ENCODE results near the gene EGLN3.

EGLN3 gene

DNA sequence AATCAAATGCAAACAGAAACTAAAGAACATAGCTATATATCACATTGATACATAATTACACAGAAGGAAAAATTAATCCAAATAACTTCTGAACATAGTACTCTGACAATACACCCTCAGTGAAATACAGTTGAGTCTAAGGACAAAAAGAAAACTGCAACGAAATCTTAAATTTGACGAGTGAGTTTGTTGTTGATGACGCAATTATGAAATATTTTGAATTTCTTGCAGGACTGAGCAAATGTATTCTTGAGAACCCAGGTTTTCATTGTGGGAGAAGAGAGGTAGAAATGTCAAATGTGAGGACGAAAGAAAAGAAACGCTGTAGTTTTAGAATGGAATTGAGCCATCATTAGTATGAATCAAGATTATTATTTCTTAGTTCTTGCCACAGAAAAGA is 46.3 kb downstream of the EGLN3 start:
- H3K36me3 ChIP-seq (ENCODE audit: insufficient read depth, low read length): no peaks in the 10 kb centered on the region
- H3K4me3 ChIP-seq (ENCODE audit: low read depth in 1 of 2, low read length in 2 of 2): no peak overlapping the region
- no peaks in the 10 kb centered on the region for H3K27me3 ChIP-seq (ENCODE audit: control insufficient read depth in 1 of 2, insufficient read depth in 2 of 2, low read length in 2 of 2)
- H3K9ac ChIP-seq (ENCODE audit: low read length): no peak overlapping the region
- H3K27ac ChIP-seq (ENCODE audit: low read depth, low read length): no peak overlapping the region
- no peaks in the 10 kb centered on the region for H3K9me3 ChIP-seq (ENCODE audit: low read length)
- no peaks in the 10 kb centered on the region for H3K4me1 ChIP-seq (ENCODE audit: insufficient read depth, low read length)

DNA sequence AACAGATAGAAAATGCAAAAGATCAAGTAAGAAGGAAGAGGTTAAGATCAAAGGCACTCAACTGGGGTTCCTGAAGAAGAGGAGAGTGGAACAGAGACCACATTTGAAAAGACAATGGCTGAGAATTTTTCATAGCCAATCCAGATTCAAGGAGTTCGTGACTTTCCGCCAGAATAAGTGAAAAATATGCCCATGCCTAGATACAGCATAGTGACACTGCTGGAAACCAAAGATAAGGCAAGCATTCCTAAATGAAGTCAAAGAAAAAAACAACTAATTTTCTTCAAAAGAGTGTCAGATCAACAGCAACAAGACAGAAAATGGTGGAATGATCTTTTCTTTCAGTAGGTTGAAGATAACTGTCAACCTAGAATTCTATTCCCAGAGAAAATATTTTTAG is 47.5 kb downstream of the EGLN3 start:
- no peak overlapping the region for H3K9ac ChIP-seq (ENCODE audit: low read length)
- no peaks in the 10 kb centered on the region for H3K9me3 ChIP-seq (ENCODE audit: low read length)
- H3K27ac ChIP-seq (ENCODE audit: low read depth, low read length): no peak overlapping the region
- H3K4me1 ChIP-seq (ENCODE audit: insufficient read depth, low read length): no peaks in the 10 kb centered on the region
- no peak overlapping the region for H3K4me3 ChIP-seq (ENCODE audit: low read depth in 1 of 2, low read length in 2 of 2)
- no peaks in the 10 kb centered on the region for H3K36me3 ChIP-seq (ENCODE audit: insufficient read depth, low read length)
- H3K27me3 ChIP-seq (ENCODE audit: control insufficient read depth in 1 of 2, insufficient read depth in 2 of 2, low read length in 2 of 2): no peaks in the 10 kb centered on the region

DNA sequence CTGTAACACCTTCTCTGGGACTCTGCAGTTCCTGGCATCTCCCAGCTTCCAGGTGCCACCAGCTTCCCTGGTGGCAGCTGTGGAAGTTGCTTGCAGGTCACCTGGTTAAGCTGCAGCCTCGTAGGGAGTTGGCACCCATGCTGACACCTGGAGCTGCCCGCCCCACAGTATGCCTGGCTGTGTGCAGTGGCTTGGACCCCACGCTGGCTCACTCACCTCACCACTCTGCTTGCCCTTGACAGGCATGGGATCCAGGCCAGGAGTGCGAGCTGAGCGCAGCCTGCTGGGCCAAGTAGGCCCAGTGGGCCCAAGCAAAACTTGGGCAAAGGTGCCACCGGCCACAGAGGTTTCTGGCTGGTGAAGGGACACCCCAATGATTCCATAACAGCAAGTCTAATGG is 48.5 kb downstream of the EGLN3 start:
- Histone ChIP-seq H3K27ac (ENCODE audit: low read depth, low read length) (no peak overlapping the region), H3K36me3 (ENCODE audit: insufficient read depth, low read length) (no peaks in the 10 kb centered on the region), H3K27me3 (ENCODE audit: control insufficient read depth in 1 of 2, insufficient read depth in 2 of 2, low read length in 2 of 2) (no peaks in the 10 kb centered on the region), H3K4me1 (ENCODE audit: insufficient read depth, low read length) (no peaks in the 10 kb centered on the region), H3K9me3 (ENCODE audit: low read length) (no peaks in the 10 kb centered on the region), H3K9ac (ENCODE audit: low read length) (no peak overlapping the region), H3K4me3 (ENCODE audit: low read depth in 1 of 2, low read length in 2 of 2) (no peak overlapping the region)

DNA sequence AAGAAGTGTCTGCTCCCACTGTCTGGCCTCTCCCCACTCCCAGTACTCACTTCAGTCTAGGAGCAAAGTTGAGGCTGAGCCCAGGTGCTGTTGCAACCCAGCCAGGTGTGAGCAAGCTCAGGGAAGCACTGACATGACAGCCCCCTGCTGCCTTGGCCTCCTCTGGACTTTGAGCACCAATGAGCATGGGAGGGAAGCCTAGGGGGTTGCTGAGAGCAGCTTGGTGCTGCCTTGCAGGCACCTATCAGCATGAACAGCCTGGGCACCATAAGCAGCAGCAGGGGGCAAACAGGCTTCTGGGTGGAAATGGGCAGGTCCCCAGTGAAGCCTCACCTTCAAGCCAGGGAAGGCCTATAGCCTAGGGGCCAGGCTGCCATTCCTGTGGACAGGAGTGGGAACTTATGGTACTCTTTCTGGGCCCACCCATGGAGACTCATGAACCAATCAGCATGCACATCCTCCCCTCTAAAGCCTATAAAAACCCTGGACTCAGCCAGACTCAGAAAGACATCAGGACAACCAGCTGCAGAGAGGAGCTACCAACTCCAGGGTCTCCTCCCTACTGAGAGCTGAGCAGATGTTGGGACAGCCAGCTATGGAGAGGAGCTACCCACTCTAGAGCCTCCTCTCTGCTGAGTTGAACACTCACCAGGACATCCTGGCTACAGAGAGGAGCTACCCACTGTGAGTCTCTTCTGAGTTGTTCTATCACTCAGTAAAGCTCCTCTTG is 49.3 kb downstream of the EGLN3 start:
- Histone ChIP-seq H3K4me1 (ENCODE audit: insufficient read depth, low read length) (no peaks in the 10 kb centered on the region), H3K9ac (ENCODE audit: low read length) (no peak overlapping the region), H3K9me3 (ENCODE audit: low read length) (no peaks in the 10 kb centered on the region), H3K27ac (ENCODE audit: low read depth, low read length) (no peak overlapping the region), H3K27me3 (ENCODE audit: control insufficient read depth in 1 of 2, insufficient read depth in 2 of 2, low read length in 2 of 2) (no peaks in the 10 kb centered on the region), H3K36me3 (ENCODE audit: insufficient read depth, low read length) (no peaks in the 10 kb centered on the region), H3K4me3 (ENCODE audit: low read depth in 1 of 2, low read length in 2 of 2) (no peak overlapping the region)

DNA sequence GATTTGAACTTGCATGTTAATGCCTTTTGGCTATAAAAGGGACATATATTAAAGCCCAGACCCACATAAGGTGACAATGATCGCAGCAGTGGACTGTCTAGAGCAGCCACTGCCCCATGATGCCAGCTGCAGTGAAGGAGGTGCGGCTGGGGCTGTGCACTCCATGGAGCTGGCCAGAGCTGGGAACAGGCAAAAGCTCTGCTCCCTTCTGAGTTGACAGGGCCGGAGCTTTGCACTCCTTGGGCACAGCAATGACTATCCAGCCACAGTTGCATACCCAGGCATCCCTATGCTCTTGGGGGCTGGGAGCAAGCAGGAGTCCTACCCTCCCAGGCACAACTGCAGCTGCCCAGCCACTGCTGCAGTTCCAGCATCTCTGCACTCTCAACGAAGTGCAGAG is 50.2 kb downstream of the EGLN3 start:
- no peak overlapping the region for H3K27ac ChIP-seq (ENCODE audit: low read depth, low read length)
- H3K9ac ChIP-seq (ENCODE audit: low read length): no peak overlapping the region
- H3K4me3 ChIP-seq (ENCODE audit: low read depth in 1 of 2, low read length in 2 of 2): no peak overlapping the region
- no peaks in the 10 kb centered on the region for H3K9me3 ChIP-seq (ENCODE audit: low read length)
- no peaks in the 10 kb centered on the region for H3K4me1 ChIP-seq (ENCODE audit: insufficient read depth, low read length)
- H3K27me3 ChIP-seq (ENCODE audit: control insufficient read depth in 1 of 2, insufficient read depth in 2 of 2, low read length in 2 of 2): no peaks in the 10 kb centered on the region
- H3K36me3 ChIP-seq (ENCODE audit: insufficient read depth, low read length): no peaks in the 10 kb centered on the region

DNA sequence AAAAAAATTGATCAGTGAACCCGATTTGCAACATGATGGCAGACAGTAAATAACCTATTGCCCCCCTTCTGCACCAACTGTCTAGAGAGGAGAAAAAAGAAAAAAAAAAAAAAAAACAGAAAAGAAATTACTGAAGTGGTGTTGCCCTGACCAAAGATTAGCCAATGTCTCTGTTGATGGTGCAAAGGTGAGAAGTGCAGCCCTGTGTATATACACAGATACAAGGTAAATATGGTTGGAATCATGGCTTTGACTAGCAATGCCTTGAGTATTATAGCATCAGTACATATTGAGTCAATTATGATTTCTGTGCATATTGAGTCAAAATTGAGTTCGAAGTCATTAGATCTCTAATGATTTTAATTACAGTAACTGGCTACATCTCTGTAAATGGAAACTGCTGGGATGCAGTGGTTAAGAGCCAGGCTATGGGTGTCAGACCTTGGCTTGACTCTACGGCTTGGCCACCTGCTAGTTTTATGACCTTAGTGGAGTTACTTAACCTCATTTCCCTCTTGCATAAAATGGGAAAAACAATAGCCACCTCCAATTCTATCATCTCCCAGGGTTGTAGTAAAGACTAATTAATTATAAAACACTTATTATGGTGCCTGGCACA is 51.0 kb downstream of the EGLN3 start:
- Histone ChIP-seq H3K27ac (ENCODE audit: low read depth, low read length) (no peak overlapping the region), H3K9ac (ENCODE audit: low read length) (no peak overlapping the region), H3K9me3 (ENCODE audit: low read length) (no peaks in the 10 kb centered on the region), H3K27me3 (ENCODE audit: control insufficient read depth in 1 of 2, insufficient read depth in 2 of 2, low read length in 2 of 2) (no peaks in the 10 kb centered on the region), H3K4me1 (ENCODE audit: insufficient read depth, low read length) (no peaks in the 10 kb centered on the region), H3K36me3 (ENCODE audit: insufficient read depth, low read length) (no peaks in the 10 kb centered on the region), H3K4me3 (ENCODE audit: low read depth in 1 of 2, low read length in 2 of 2) (no peak overlapping the region)

DNA sequence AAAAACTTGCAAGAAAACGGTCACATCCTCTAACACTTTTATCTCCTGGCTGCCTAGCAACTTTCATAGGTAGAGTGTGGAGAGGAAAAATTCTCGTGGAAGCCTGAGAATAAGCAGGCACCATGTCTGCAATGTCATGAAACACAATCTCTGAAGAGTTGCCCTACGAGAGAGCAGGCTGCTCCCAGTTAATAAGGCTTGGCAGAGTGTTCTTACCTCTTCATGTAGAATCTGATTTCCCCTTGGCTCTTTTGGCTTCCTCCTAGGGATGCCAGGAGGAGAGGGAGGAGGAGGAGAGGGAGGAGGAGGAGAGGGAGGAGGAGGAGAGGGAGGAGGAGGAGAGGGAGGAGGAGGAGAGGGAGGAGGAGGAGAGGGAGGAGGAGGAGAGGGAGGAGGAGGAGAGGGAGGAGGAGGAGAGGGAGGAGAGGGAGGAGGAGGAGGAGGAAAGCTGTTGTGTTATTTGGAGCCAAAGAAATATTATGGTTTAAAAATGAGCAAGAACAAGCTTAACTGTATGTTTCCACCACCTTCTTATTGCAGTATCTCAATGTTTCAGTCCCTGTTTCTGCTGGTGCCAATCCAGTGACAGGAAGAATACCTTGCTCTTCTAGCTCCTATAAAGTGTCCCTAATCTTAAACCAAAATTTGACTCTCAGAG is 52.9 kb downstream of the EGLN3 start:
- no peaks in the 10 kb centered on the region for H3K4me1 ChIP-seq (ENCODE audit: insufficient read depth, low read length)
- H3K36me3 ChIP-seq (ENCODE audit: insufficient read depth, low read length): no peaks in the 10 kb centered on the region
- no peaks in the 10 kb centered on the region for H3K9me3 ChIP-seq (ENCODE audit: low read length)
- H3K27ac ChIP-seq (ENCODE audit: low read depth, low read length): no peak overlapping the region
- H3K27me3 ChIP-seq (ENCODE audit: control insufficient read depth in 1 of 2, insufficient read depth in 2 of 2, low read length in 2 of 2): no peaks in the 10 kb centered on the region
- no peak overlapping the region for H3K9ac ChIP-seq (ENCODE audit: low read length)
- H3K4me3 ChIP-seq (ENCODE audit: low read depth in 1 of 2, low read length in 2 of 2): no peak overlapping the region

DNA sequence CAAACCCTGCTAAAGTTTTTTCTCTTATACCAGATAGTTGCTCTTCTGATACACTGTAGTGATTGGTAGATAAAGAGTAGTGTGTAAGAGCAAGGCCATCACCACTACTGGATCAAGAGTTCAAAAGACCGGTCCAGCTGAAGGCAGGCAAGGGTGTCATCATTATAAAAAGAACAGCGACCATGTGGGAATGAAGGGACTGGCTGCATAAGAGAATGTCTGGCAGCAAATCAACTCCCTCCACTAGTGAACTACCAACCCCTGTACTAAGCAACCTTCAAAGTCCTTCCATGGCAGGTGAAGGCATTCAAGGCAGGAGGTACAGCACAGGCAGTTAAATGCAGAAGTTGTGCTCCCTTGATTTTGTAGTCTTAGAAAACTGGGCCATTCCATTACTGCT is 53.5 kb downstream of the EGLN3 start:
- Histone ChIP-seq H3K9ac (ENCODE audit: low read length) (no peak overlapping the region), H3K4me1 (ENCODE audit: insufficient read depth, low read length) (no peaks in the 10 kb centered on the region), H3K27me3 (ENCODE audit: control insufficient read depth in 1 of 2, insufficient read depth in 2 of 2, low read length in 2 of 2) (no peaks in the 10 kb centered on the region), H3K9me3 (ENCODE audit: low read length) (no peaks in the 10 kb centered on the region), H3K27ac (ENCODE audit: low read depth, low read length) (no peak overlapping the region), H3K4me3 (ENCODE audit: low read depth in 1 of 2, low read length in 2 of 2) (no peak overlapping the region), H3K36me3 (ENCODE audit: insufficient read depth, low read length) (no peaks in the 10 kb centered on the region)

DNA sequence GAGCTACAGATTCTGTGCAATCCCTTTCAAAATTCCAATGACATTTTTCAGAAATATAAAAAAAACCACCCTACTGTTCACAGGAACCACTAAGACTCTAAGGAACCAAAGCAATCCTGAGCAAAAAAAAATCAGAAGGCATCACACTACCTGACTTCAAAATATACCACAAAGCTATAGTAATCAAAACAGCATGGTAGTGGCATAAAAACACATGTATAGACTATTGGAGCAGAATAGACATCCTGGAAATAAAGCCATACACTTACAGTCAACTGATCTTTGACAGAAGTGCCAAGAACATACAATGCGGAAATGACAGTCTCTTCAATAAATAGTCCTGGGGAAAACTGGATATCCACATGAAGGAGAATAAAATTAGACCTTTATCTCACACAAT is 56.5 kb downstream of the EGLN3 start:
- Histone ChIP-seq H3K36me3 (ENCODE audit: insufficient read depth, low read length) (no peaks in the 10 kb centered on the region), H3K4me1 (ENCODE audit: insufficient read depth, low read length) (no peaks in the 10 kb centered on the region), H3K27ac (ENCODE audit: low read depth, low read length) (no peak overlapping the region), H3K4me3 (ENCODE audit: low read depth in 1 of 2, low read length in 2 of 2) (no peak overlapping the region), H3K9ac (ENCODE audit: low read length) (no peak overlapping the region), H3K9me3 (ENCODE audit: low read length) (no peaks in the 10 kb centered on the region), H3K27me3 (ENCODE audit: control insufficient read depth in 1 of 2, insufficient read depth in 2 of 2, low read length in 2 of 2) (no peaks in the 10 kb centered on the region)

DNA sequence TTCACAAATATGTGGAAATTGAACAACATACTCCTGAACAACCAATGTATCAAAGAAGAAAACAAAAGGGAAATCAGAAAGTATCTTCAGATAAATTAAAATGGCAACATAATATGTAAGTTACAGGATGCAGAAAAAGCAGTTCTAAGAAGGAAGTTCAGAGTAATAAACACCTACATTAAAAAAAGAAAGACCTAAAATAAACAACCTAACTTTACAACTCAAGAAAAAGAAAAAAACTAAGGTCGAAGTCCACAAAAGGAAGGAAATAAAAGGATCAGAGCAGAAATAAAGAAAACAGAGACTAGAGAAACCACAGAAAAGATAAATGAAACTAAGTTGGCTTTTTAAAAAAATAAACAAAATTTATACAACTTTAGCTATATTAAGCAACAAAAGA is 59.2 kb downstream of the EGLN3 start:
- Histone ChIP-seq H3K4me3 (ENCODE audit: low read depth in 1 of 2, low read length in 2 of 2) (no peak overlapping the region), H3K27me3 (ENCODE audit: control insufficient read depth in 1 of 2, insufficient read depth in 2 of 2, low read length in 2 of 2) (no peaks in the 10 kb centered on the region), H3K27ac (ENCODE audit: low read depth, low read length) (no peak overlapping the region), H3K9me3 (ENCODE audit: low read length) (no peaks in the 10 kb centered on the region), H3K4me1 (ENCODE audit: insufficient read depth, low read length) (no peaks in the 10 kb centered on the region), H3K36me3 (ENCODE audit: insufficient read depth, low read length) (no peaks in the 10 kb centered on the region), H3K9ac (ENCODE audit: low read length) (no peak overlapping the region)

DNA sequence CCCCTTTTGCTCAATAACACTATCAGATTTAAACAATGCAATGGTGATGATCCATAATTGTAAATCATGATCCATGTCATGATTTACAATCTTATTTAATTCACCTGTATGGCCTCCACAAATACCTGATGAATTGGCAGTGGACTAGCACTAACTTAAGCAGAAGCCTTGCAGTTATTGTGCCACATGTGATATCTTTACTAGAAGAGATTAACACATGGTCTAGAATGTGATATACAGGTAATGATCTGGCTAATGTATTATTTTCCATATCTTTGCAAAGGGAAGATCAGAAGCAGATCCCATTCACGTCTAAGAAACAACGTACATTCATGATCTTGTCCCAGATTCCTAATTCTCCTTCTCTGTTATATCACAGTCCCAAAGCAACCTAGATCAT is 66.0 kb downstream of the EGLN3 start:
- H3K27ac ChIP-seq (ENCODE audit: low read depth, low read length): no peak overlapping the region
- no peaks in the 10 kb centered on the region for H3K4me1 ChIP-seq (ENCODE audit: insufficient read depth, low read length)
- H3K9ac ChIP-seq (ENCODE audit: low read length): no peak overlapping the region
- H3K9me3 ChIP-seq (ENCODE audit: low read length): no peaks in the 10 kb centered on the region
- no peaks in the 10 kb centered on the region for H3K36me3 ChIP-seq (ENCODE audit: insufficient read depth, low read length)
- H3K4me3 ChIP-seq (ENCODE audit: low read depth in 1 of 2, low read length in 2 of 2): no peak overlapping the region
- H3K27me3 ChIP-seq (ENCODE audit: control insufficient read depth in 1 of 2, insufficient read depth in 2 of 2, low read length in 2 of 2): no peaks in the 10 kb centered on the region

DNA sequence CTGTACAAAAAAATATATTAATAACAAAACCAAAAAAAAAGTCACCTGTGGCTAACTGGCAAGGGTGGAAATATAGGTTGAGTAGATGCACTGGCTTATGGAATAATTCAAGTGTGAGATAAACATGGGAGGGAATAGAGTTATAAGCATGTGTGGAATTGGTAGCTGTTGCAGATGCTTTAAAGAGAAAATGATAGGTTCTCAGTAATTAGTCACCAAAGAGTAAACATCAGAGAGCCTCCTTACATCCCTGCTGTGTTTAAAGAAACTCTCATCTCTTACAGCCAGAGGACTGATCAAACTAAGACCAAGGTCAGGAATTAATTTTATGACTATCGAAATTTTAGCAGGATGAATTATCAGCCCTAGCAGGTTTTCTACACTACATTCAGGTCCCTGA is 70.5 kb downstream of the EGLN3 start:
- H3K4me1 ChIP-seq (ENCODE audit: insufficient read depth, low read length): no peaks in the 10 kb centered on the region
- no peaks in the 10 kb centered on the region for H3K9me3 ChIP-seq (ENCODE audit: low read length)
- H3K27me3 ChIP-seq (ENCODE audit: control insufficient read depth in 1 of 2, insufficient read depth in 2 of 2, low read length in 2 of 2): no peaks in the 10 kb centered on the region
- no peak overlapping the region for H3K27ac ChIP-seq (ENCODE audit: low read depth, low read length)
- H3K9ac ChIP-seq (ENCODE audit: low read length): no peak overlapping the region
- H3K36me3 ChIP-seq (ENCODE audit: insufficient read depth, low read length): no peaks in the 10 kb centered on the region
- no peak overlapping the region for H3K4me3 ChIP-seq (ENCODE audit: low read depth in 1 of 2, low read length in 2 of 2)
